ENCODE data around the gene RNF144A.

DNA sequence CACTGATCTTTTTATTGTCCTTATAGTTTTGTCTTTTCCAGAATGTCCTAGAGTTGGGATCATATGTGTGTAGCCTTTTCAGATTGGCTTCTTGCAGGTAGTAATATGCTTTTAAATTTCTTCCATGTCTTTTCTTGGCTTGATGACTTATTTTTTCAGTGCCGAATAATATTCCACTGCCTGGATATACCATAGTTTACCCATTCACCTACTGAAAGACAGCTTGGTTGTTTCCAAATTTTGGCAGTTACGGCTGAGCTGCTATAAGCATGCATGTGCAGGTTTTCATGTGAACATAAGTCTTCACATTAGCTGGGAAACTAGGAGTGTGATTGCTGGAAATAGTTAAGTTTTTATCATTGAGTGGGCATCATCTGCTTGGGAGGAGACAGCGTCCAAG, 73.7 kb downstream of the RNF144A start:
- TF ChIP-seq, protein P1, sequence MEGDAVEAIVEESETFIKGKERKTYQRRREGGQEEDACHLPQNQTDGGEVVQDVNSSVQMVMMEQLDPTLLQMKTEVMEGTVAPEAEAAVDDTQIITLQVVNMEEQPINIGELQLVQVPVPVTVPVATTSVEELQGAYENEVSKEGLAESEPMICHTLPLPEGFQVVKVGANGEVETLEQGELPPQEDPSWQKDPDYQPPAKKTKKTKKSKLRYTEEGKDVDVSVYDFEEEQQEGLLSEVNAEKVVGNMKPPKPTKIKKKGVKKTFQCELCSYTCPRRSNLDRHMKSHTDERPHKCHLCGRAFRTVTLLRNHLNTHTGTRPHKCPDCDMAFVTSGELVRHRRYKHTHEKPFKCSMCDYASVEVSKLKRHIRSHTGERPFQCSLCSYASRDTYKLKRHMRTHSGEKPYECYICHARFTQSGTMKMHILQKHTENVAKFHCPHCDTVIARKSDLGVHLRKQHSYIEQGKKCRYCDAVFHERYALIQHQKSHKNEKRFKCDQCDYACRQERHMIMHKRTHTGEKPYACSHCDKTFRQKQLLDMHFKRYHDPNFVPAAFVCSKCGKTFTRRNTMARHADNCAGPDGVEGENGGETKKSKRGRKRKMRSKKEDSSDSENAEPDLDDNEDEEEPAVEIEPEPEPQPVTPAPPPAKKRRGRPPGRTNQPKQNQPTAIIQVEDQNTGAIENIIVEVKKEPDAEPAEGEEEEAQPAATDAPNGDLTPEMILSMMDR (IDR thresholded peaks at IDR 0.05): no peak
- TF ChIP-seq POLR2A (IDR thresholded peaks at IDR 0.05): no peak

Measured in tibial nerve (tissue), 3 donors.